ENCODE data around the gene FRAS1. TPM values are rescaled to one million over a fixed set of nuclear protein-coding genes. Genes with fewer than 3 reads are reported as not detected.
"Not testable (repeated sequence)": the region's sequence is repeated elsewhere in the genome, so short reads cannot be mapped to it uniquely, and the experiment has no call there.

Gene FRAS1
- total and polyA plus RNA-seq, 9 of the 15 experiments (the other 6 are each of a cell fraction or from before 2014, with no cell fraction given) = under 0.01 to 0.11 (median 0.04) TPM; not detected in 2

- TF ChIP-seq MEF2A (IDR thresholded peaks at IDR 0.05; ENCODE audit: control insufficient read depth, low read depth, low read length) = no peak
- no peak for TF ChIP-seq RBM14 (IDR thresholded peaks at IDR 0.05; ENCODE audit: borderline replicate concordance, insufficient read depth, low read depth, low read length)
- no peak for TF ChIP-seq HDGF (IDR thresholded peaks at IDR 0.05)
- TF ChIP-seq DIDO1 (tag; IDR thresholded peaks at IDR 0.05; ENCODE audit: low read depth) = no peak
Observed at GRCh38 chr4:78121338-78121904, 64.3 kb downstream of the FRAS1 start (continued).

- H3K9ac ChIP-seq (ENCODE audit: insufficient read depth in 1 of 2, low read depth in 2 of 2, low read length in 2 of 2); BruUV-seq (replicated peaks); POLR2A ChIA-PET; H3K4me1 ChIP-seq (replicated peaks in 1 of 2; ENCODE audit: control insufficient read depth in 2 of 2, insufficient read depth in 2 of 2, low read length in 2 of 2); DNase-seq (ENCODE audit: extremely low read depth in 1 of 4, low spot score in 3 of 4); CTCF ChIA-PET (ENCODE audit: low intra/inter-chr PET ratio); H3K9me1 ChIP-seq (ENCODE audit: control insufficient read depth, insufficient read depth, low read length); H3K4me3 ChIP-seq; H3K27me3 ChIP-seq (ENCODE audit: control insufficient read depth in 2 of 2, insufficient read depth in 2 of 2, low read length in 2 of 2); FAIRE-seq; H3K9me3 ChIP-seq (replicated peaks; ENCODE audit: control insufficient read depth, insufficient read depth, low read depth, low read length); H3K4me2 ChIP-seq (ENCODE audit: insufficient read depth, low read length); ATAC-seq; H3K36me3 ChIP-seq (ENCODE audit: control insufficient read depth, insufficient read depth, low read length); intact Hi-C loops (cut with micrococcal nuclease); H3K79me2 ChIP-seq (ENCODE audit: control insufficient read depth, insufficient read depth, low read length); H3K27ac ChIP-seq (ENCODE audit: extremely low read depth, low read depth, low read length); in situ Hi-C loops (cut with MboI); H4K20me1 ChIP-seq (replicated peaks; ENCODE audit: control insufficient read depth, insufficient read depth, low read length); H2AFZ ChIP-seq (ENCODE audit: low read depth, low read length): not testable (repeated sequence)
- WGBS (ENCODE audit: insufficient coverage, low coverage, missing lambda C conversion rate) = 0% methylated on average over 6 of the region's 6 CpGs
Observed at GRCh38 chr4:78125834-78126331, 68.8 kb downstream of the FRAS1 start.
